HL-60 (cell line): ENCODE data around the gene GPC5.

Experiments
- CTCF ChIP-seq: IDR thresholded peaks from one replicate; pipeline ENCODE4 v1.5.1; 2011; ENCODE audit warnings: low read length, control low read depth, inconsistent platforms; ENCODE audit not compliant: insufficient read depth
- GABPA ChIP-seq: IDR thresholded peaks from 2 replicates; pipeline ENCODE4 v1.6.1; 2012; ENCODE audit warnings: low read depth
- POLR2AphosphoS5 ChIP-seq: IDR thresholded peaks from 2 replicates; pipeline ENCODE4 v1.6.1; 2012; ENCODE audit warnings: low read depth
- SPI1 ChIP-seq: IDR thresholded peaks from 2 replicates; pipeline ENCODE4 v1.6.1; 2012; ENCODE audit warnings: low read depth, mild to moderate bottlenecking, borderline replicate concordance
- TF ChIP-seq, protein P1 (sequence below): IDR thresholded peaks from 2 replicates; pipeline ENCODE4 v1.6.1; 2012; ENCODE audit warnings: low read depth; ENCODE audit not compliant: insufficient replicate concordance

DNA sequence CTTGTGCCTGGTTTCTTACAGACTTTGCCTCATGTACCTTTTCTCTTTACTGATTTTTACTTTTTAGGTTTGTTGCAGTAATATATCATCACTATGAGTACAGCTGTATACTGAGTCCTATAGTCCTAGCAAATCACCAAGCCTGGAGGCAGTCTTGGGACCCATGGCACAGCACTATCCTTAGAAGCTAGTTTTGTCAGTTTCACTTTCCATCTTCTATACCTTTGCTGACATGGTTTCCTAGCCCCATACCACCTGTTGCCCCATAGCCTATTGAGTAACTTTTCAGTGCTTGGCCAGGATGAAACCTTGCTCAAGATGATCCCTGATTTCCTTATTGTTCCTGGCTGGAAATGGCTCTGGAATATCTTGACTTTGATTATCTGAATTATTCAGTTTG lies 826.4 kb downstream of the GPC5 start:
- no peak for TF ChIP-seq POLR2AphosphoS5
- TF ChIP-seq CTCF, result no peak
- TF ChIP-seq, protein P1, sequence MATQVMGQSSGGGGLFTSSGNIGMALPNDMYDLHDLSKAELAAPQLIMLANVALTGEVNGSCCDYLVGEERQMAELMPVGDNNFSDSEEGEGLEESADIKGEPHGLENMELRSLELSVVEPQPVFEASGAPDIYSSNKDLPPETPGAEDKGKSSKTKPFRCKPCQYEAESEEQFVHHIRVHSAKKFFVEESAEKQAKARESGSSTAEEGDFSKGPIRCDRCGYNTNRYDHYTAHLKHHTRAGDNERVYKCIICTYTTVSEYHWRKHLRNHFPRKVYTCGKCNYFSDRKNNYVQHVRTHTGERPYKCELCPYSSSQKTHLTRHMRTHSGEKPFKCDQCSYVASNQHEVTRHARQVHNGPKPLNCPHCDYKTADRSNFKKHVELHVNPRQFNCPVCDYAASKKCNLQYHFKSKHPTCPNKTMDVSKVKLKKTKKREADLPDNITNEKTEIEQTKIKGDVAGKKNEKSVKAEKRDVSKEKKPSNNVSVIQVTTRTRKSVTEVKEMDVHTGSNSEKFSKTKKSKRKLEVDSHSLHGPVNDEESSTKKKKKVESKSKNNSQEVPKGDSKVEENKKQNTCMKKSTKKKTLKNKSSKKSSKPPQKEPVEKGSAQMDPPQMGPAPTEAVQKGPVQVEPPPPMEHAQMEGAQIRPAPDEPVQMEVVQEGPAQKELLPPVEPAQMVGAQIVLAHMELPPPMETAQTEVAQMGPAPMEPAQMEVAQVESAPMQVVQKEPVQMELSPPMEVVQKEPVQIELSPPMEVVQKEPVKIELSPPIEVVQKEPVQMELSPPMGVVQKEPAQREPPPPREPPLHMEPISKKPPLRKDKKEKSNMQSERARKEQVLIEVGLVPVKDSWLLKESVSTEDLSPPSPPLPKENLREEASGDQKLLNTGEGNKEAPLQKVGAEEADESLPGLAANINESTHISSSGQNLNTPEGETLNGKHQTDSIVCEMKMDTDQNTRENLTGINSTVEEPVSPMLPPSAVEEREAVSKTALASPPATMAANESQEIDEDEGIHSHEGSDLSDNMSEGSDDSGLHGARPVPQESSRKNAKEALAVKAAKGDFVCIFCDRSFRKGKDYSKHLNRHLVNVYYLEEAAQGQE, result no peak
- TF ChIP-seq SPI1, result no peak
- no peak for TF ChIP-seq GABPA
